Gastroesophageal sphincter (tissue), 3 donors: ENCODE measurements around the gene PSMD7.

Experiments
- EP300 ChIP-seq: sonication (generic); formaldehyde crosslinking; IDR thresholded peaks from one replicate; pipeline ENCODE4 v1.6.1; 2017; ENCODE audit warnings: antibody characterized with exemption, mild to moderate bottlenecking
- POLR2AphosphoS5 ChIP-seq: sonication (generic); formaldehyde crosslinking; IDR thresholded peaks from one replicate; pipeline ENCODE4 v1.6.1; 2017; ENCODE audit warnings: antibody characterized with exemption
- TF ChIP-seq, protein P1 (sequence below), 4 experiments: fragments of 200-600 bp in 2 of 4; fragments of 450-650 bp in 2 of 4; sonication (generic) in 1 of 4; IDR thresholded peaks; one replicate each; pipeline ENCODE4 v1.5.1; 2017 to 2019; ENCODE audit warnings: antibody characterized with exemption in 4 of 4, mild to moderate bottlenecking in 2 of 4, moderate library complexity in 2 of 4

DNA sequence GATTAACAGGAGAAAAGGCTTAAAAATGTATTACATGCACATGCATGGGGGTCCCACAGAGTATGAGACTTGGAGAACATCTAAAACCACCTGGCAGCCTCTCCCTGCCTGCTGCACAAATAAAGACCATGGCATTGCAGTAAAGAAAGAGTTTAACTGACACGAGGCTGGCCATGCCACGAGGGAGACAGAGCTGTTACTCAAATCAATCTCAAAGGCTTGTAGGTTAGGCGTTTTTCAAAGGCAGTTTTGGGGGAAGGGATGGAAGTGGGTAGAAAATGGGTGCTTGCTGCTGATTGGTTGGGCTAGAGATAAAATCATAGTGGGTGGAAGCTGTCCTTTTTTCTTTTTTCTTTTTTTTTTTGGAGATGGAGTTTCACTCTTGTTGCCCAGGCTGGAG lies 17.3 kb upstream of the PSMD7 start:
- TF ChIP-seq, protein P1, sequence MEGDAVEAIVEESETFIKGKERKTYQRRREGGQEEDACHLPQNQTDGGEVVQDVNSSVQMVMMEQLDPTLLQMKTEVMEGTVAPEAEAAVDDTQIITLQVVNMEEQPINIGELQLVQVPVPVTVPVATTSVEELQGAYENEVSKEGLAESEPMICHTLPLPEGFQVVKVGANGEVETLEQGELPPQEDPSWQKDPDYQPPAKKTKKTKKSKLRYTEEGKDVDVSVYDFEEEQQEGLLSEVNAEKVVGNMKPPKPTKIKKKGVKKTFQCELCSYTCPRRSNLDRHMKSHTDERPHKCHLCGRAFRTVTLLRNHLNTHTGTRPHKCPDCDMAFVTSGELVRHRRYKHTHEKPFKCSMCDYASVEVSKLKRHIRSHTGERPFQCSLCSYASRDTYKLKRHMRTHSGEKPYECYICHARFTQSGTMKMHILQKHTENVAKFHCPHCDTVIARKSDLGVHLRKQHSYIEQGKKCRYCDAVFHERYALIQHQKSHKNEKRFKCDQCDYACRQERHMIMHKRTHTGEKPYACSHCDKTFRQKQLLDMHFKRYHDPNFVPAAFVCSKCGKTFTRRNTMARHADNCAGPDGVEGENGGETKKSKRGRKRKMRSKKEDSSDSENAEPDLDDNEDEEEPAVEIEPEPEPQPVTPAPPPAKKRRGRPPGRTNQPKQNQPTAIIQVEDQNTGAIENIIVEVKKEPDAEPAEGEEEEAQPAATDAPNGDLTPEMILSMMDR (IDR thresholded peaks at IDR 0.05), result no peak
- no peak for TF ChIP-seq EP300
- no peak for TF ChIP-seq POLR2AphosphoS5
